ENCODE measurements around the gene ZBTB20. TPM values are rescaled to one million over a fixed set of nuclear protein-coding genes. Genes with fewer than 3 reads are reported as not detected.

ZBTB20 gene
- total RNA-seq, 3 donors from 2014 or later (not counting 1 experiment from before 2014, with no cell fraction given), result 52.7 to 58.3 (median 55.9) TPM

GRCh38 chr3:115022835-115023398 is 124.2 kb downstream of the ZBTB20 start:
- DNase-seq (no peak), ATAC-seq (no peak)
- Mint-ChIP-seq H3K36me3 (no peaks in the 10 kb centered on the region), H3K9me3 (no peaks in the 10 kb centered on the region), H3K4me1 (no peaks in the 10 kb centered on the region), H3K4me3 (no peak overlapping the region), H3K27ac (no peak overlapping the region), H3K27me3 (ENCODE audit: low read depth in 2 of 2) (no peaks in the 10 kb centered on the region)
- Histone ChIP-seq H3K27me3 (ENCODE audit: control insufficient read depth, insufficient read depth, low read length) (no peaks in the 10 kb centered on the region), H3K4me3 (ENCODE audit: low read length) (no peak overlapping the region), H3K36me3 (ENCODE audit: control insufficient read depth, insufficient read depth, low read length) (no peaks in the 10 kb centered on the region), H3K27ac (ENCODE audit: low read length) (no peak overlapping the region), H3K9me3 (ENCODE audit: control insufficient read depth, insufficient read depth, low read length) (no peaks in the 10 kb centered on the region), H3K4me1 (ENCODE audit: control insufficient read depth, insufficient read depth, low read length) (no peaks in the 10 kb centered on the region)
- TF ChIP-seq CTCF (IDR thresholded peaks at IDR 0.05), result no peak
- WGBS (ENCODE audit: insufficient coverage), result 100% methylated on average over 1 of the region's 1 CpG
- intact Hi-C loops (cut with micrococcal nuclease), result no loop called here

GRCh38 chr3:115022199-115022598 is 124.9 kb downstream of the ZBTB20 start:
- no peaks in the 10 kb centered on the region for H3K9me3 Mint-ChIP-seq
- H3K27me3 ChIP-seq (ENCODE audit: control insufficient read depth, insufficient read depth, low read length), result no peaks in the 10 kb centered on the region
- no peak overlapping the region for H3K27ac Mint-ChIP-seq
- no peak overlapping the region for H3K4me3 ChIP-seq (ENCODE audit: low read length)
- no peaks in the 10 kb centered on the region for H3K4me1 ChIP-seq (ENCODE audit: control insufficient read depth, insufficient read depth, low read length)
- intact Hi-C loops (cut with micrococcal nuclease), result no loop called here
- H3K9me3 ChIP-seq (ENCODE audit: control insufficient read depth, insufficient read depth, low read length), result no peaks in the 10 kb centered on the region
- no peaks in the 10 kb centered on the region for H3K36me3 ChIP-seq (ENCODE audit: control insufficient read depth, insufficient read depth, low read length)
- ATAC-seq (no peak), DNase-seq (no peak)
- H3K36me3 Mint-ChIP-seq, result no peaks in the 10 kb centered on the region
- no peak overlapping the region for H3K27ac ChIP-seq (ENCODE audit: low read length)
- TF ChIP-seq CTCF (IDR thresholded peaks at IDR 0.05), result no peak
- 96% methylated on average over 2 of the region's 2 CpGs for WGBS (ENCODE audit: insufficient coverage)
- no peak overlapping the region for H3K4me3 Mint-ChIP-seq
- H3K27me3 Mint-ChIP-seq (ENCODE audit: low read depth in 2 of 2), result no peaks in the 10 kb centered on the region
- H3K4me1 Mint-ChIP-seq, result no peaks in the 10 kb centered on the region

- Histone ChIP-seq H3K9me3 (ENCODE audit: control insufficient read depth, insufficient read depth, low read length) (no peaks in the 10 kb centered on the region), H3K36me3 (ENCODE audit: control insufficient read depth, insufficient read depth, low read length) (no peaks in the 10 kb centered on the region), H3K27me3 (ENCODE audit: control insufficient read depth, insufficient read depth, low read length) (no peaks in the 10 kb centered on the region), H3K4me3 (ENCODE audit: low read length) (no peak overlapping the region), H3K4me1 (ENCODE audit: control insufficient read depth, insufficient read depth, low read length) (no peaks in the 10 kb centered on the region), H3K27ac (ENCODE audit: low read length) (no peak overlapping the region)
- DNase-seq, result no peak
- Mint-ChIP-seq H3K9me3 (peaks cover 0 to under 1% of the 10 kb centered on the region in 2 donors), H3K36me3 (peaks cover 8% of the 10 kb centered on the region), H3K4me1 (no peaks in the 10 kb centered on the region), H3K27me3 (ENCODE audit: low read depth in 2 of 2) (no peaks in the 10 kb centered on the region), H3K4me3 (no peak overlapping the region), H3K27ac (no peak overlapping the region)
- no CpG with 5 or more reads among the region's 2 CpGs for WGBS (ENCODE audit: insufficient coverage)
- TF ChIP-seq CTCF (IDR thresholded peaks at IDR 0.05), result no peak
- intact Hi-C loops (cut with micrococcal nuclease), result no loop called here
- no peak for ATAC-seq
Observed at GRCh38 chr3:115021061-115021460, 126.0 kb downstream of the ZBTB20 start.

- H3K27ac ChIP-seq (ENCODE audit: low read length), result no peak overlapping the region
- no peaks in the 10 kb centered on the region for H3K4me1 Mint-ChIP-seq
- no peaks in the 10 kb centered on the region for H3K4me1 ChIP-seq (ENCODE audit: control insufficient read depth, insufficient read depth, low read length)
- H3K4me3 ChIP-seq (ENCODE audit: low read length), result no peak overlapping the region
- intact Hi-C loops (cut with micrococcal nuclease), result no loop called here
- peaks cover 2 to 4% of the 10 kb centered on the region in 2 donors for H3K9me3 Mint-ChIP-seq
- no peak for TF ChIP-seq CTCF (IDR thresholded peaks at IDR 0.05)
- H3K27ac Mint-ChIP-seq, result no peak overlapping the region
- H3K27me3 Mint-ChIP-seq (ENCODE audit: low read depth in 2 of 2), result no peaks in the 10 kb centered on the region
- H3K9me3 ChIP-seq (ENCODE audit: control insufficient read depth, insufficient read depth, low read length), result no peaks in the 10 kb centered on the region
- ATAC-seq (no peak), DNase-seq (no peak)
- no peaks in the 10 kb centered on the region for H3K36me3 ChIP-seq (ENCODE audit: control insufficient read depth, insufficient read depth, low read length)
- peaks cover 11% of the 10 kb centered on the region for H3K36me3 Mint-ChIP-seq
- no peak overlapping the region for H3K4me3 Mint-ChIP-seq
- H3K27me3 ChIP-seq (ENCODE audit: control insufficient read depth, insufficient read depth, low read length), result no peaks in the 10 kb centered on the region
- WGBS (ENCODE audit: insufficient coverage), result 79% methylated on average over 1 of the region's 1 CpG
Observed at GRCh38 chr3:115019900-115020299, 127.2 kb downstream of the ZBTB20 start.
